H1 (cell line): ENCODE measurements around the gene NF1. TPM values are rescaled to one million over a fixed set of nuclear protein-coding genes. Genes with fewer than 3 reads are reported as not detected.

Experiments
- CTCF ChIA-PET: fragments of 300-600 bp; sonication (Branson Sonifier 250); formaldehyde crosslinking; loops from one replicate; lab custom pipeline; 2021; ENCODE audit not compliant: partially characterized antibody; lab: Charles Lee
- POLR2A ChIA-PET: fragments of 300-600 bp; sonication (Branson Sonifier 250); formaldehyde crosslinking; loops from one replicate; lab custom pipeline; 2021; ENCODE audit warnings: inconsistent platforms; ENCODE audit not compliant: partially characterized antibody; lab: Charles Lee
- DNase-seq, 2 experiments: peaks; one replicate each; pipeline versions ENCODE4 v3.0.0 to v3.0.0-alpha.2; 2010 to 2022; ENCODE audit warnings: low spot score in 2 of 2, low read depth in 1 of 2, mixed read lengths in 1 of 2
- FAIRE-seq: peaks from 2 replicates; lab custom pipeline; 2011; peaks lifted over from hg19 to GRCh38; lab: Jason Lieb, UNC
- H2AFZ ChIP-seq: 2 replicates; pipeline ENCODE4 v1.8.1; 2012; ENCODE audit warnings: low read length, inconsistent platforms
- H2AK5ac ChIP-seq: 2 replicates; pipeline ENCODE4 v1.6.1; 2013; ENCODE audit warnings: low read depth, low read length
- H2BK120ac ChIP-seq: replicated peaks from 2 replicates; pipeline ENCODE3; 2013; ENCODE audit warnings: low read depth, low read length, inconsistent platforms
- H2BK12ac ChIP-seq: 2 replicates; pipeline ENCODE4 v1.6.1; 2013; ENCODE audit warnings: low read depth, low read length
- H2BK15ac ChIP-seq: 2 replicates; pipeline ENCODE4 v1.6.1; 2013; ENCODE audit warnings: low read length
- H2BK20ac ChIP-seq: 2 replicates; pipeline ENCODE4 v1.6.1; 2013; ENCODE audit warnings: low read length
- H2BK5ac ChIP-seq: 2 replicates; pipeline ENCODE4 v1.6.1; 2013; ENCODE audit warnings: low read depth, low read length
- H3K14ac ChIP-seq: 2 replicates; pipeline ENCODE4 v1.6.1; 2013; ENCODE audit warnings: inconsistent platforms; ENCODE audit not compliant: insufficient read length
- H3K18ac ChIP-seq: 2 replicates; pipeline ENCODE4 v1.6.1; 2013; ENCODE audit warnings: low read length; ENCODE audit errors: extremely low read depth
- H3K23ac ChIP-seq: 2 replicates; pipeline ENCODE4 v1.6.1; 2013; ENCODE audit warnings: inconsistent platforms; ENCODE audit not compliant: insufficient read length
- H3K23me2 ChIP-seq: 2 replicates; pipeline ENCODE4 v1.6.1; 2013; ENCODE audit warnings: low read depth, low read length
- H3K27ac ChIP-seq: 2 replicates; pipeline ENCODE4 v1.6.1; 2011; ENCODE audit warnings: low read depth, low read length, inconsistent platforms
- H3K27me3 ChIP-seq, 4 experiments: replicated peaks in 1 of 4; 1 replicate in 1 of 4; 2 replicates in 3 of 4; pipeline versions ENCODE4 v1.6.1 to v1.8.1; 2011 to 2013; ENCODE audit warnings: low read length in 3 of 4, mild to moderate bottlenecking in 3 of 4, inconsistent platforms in 2 of 4, mixed read lengths in 2 of 4, moderate library complexity in 1 of 4; ENCODE audit not compliant: control insufficient read depth in 3 of 4, insufficient read depth in 3 of 4; ENCODE audit errors: extremely low read depth in 1 of 4
- H3K36me3 ChIP-seq, 4 experiments: 2 replicates each; pipeline versions ENCODE4 v1.6.1 to v1.8.1; 2011 to 2013; ENCODE audit warnings: mild to moderate bottlenecking in 4 of 4, low read length in 3 of 4, moderate library complexity in 2 of 4, control low read depth in 1 of 4, inconsistent platforms in 1 of 4; ENCODE audit not compliant: insufficient read depth in 4 of 4, control insufficient read depth in 2 of 4
- H3K4ac ChIP-seq: replicated peaks from 2 replicates; pipeline ENCODE3; 2013; ENCODE audit warnings: low read length, low read depth, mixed read lengths, inconsistent platforms; ENCODE audit not compliant: insufficient read length
- H3K4me1 ChIP-seq, 4 experiments: replicated peaks in 1 of 4; 1 replicate in 1 of 4; 2 replicates in 3 of 4; pipeline versions ENCODE4 v1.6.1 to v1.8.1; 2011 to 2013; ENCODE audit warnings: low read length in 3 of 4, inconsistent platforms in 2 of 4, mixed read lengths in 1 of 4; ENCODE audit not compliant: insufficient read depth in 4 of 4, control insufficient read depth in 3 of 4
- H3K4me2 ChIP-seq, 2 experiments: 2 replicates each; pipeline versions ENCODE4 v1.6.1 to v1.8.1; 2011 to 2013; ENCODE audit warnings: low read depth in 2 of 2, low read length in 2 of 2, control low read depth in 1 of 2, inconsistent platforms in 1 of 2, mild to moderate bottlenecking in 1 of 2; ENCODE audit not compliant: insufficient read depth in 1 of 2
- H3K4me3 ChIP-seq, 4 experiments: fragments of 200-600, 300-600 bp in 1 of 4; sonication (generic), shearing (Covaris generic), sonication (Bioruptor Twin) in 1 of 4; 2 replicates each; pipeline versions ENCODE4 v1.5.1 to v1.8.1; 2011 to 2016; ENCODE audit warnings: low read length in 4 of 4, low read depth in 3 of 4, control low read depth in 2 of 4, inconsistent platforms in 2 of 4, mild to moderate bottlenecking in 2 of 4, mixed read lengths in 1 of 4, moderate library complexity in 1 of 4; ENCODE audit not compliant: insufficient read depth in 2 of 4; ENCODE audit errors: extremely low read depth in 1 of 4
- H3K56ac ChIP-seq: replicated peaks from 2 replicates; pipeline ENCODE3; 2013; ENCODE audit warnings: low read depth, mild to moderate bottlenecking, mixed read lengths, low read length, inconsistent platforms; ENCODE audit not compliant: insufficient read length
- H3K79me1 ChIP-seq: 2 replicates; pipeline ENCODE4 v1.6.1; 2013; ENCODE audit warnings: low read depth, low read length, control low read depth
- H3K79me2 ChIP-seq, 2 experiments: 2 replicates each; pipeline versions ENCODE4 v1.6.1 to v1.8.1; 2012 to 2013; ENCODE audit warnings: low read length in 2 of 2, mild to moderate bottlenecking in 2 of 2, inconsistent platforms in 1 of 2; ENCODE audit not compliant: insufficient read depth in 2 of 2, control insufficient read depth in 1 of 2
- H3K9ac ChIP-seq, 4 experiments: replicated peaks in 1 of 4; 1 replicate in 1 of 4; 2 replicates in 3 of 4; pipeline versions ENCODE4 v1.6.1 to v1.8.1; 2011 to 2013; ENCODE audit warnings: low read depth in 3 of 4, low read length in 3 of 4, control low read depth in 2 of 4, mild to moderate bottlenecking in 2 of 4, moderate library complexity in 2 of 4, inconsistent platforms in 1 of 4; ENCODE audit errors: extremely low read depth in 1 of 4
- H3K9me3 ChIP-seq, 2 experiments: 2 replicates each; pipeline versions ENCODE4 v1.6.1 to v1.8.1; 2012 to 2013; ENCODE audit warnings: mild to moderate bottlenecking in 2 of 2, moderate library complexity in 2 of 2, control low read depth in 1 of 2, inconsistent platforms in 1 of 2, low read depth in 1 of 2, low read length in 1 of 2, mixed read lengths in 1 of 2; ENCODE audit not compliant: insufficient read depth in 2 of 2
- H4K20me1 ChIP-seq, 2 experiments: replicated peaks in 1 of 2; 2 replicates each; pipeline versions ENCODE3 to v1.8.1; 2011 to 2013; ENCODE audit warnings: inconsistent platforms in 2 of 2, low read length in 2 of 2, mild to moderate bottlenecking in 1 of 2; ENCODE audit not compliant: insufficient read depth in 2 of 2, control insufficient read depth in 1 of 2
- H4K5ac ChIP-seq: 2 replicates; pipeline ENCODE4 v1.6.1; 2013; ENCODE audit warnings: low read length, low read depth, mixed read lengths, inconsistent platforms; ENCODE audit not compliant: insufficient read length
- H4K8ac ChIP-seq: 2 replicates; pipeline ENCODE4 v1.8.0; 2013; ENCODE audit warnings: mild to moderate bottlenecking, moderate library complexity, low read length, inconsistent platforms; ENCODE audit not compliant: insufficient read depth; ENCODE audit errors: extremely low read depth
- H4K91ac ChIP-seq: replicated peaks from 2 replicates; pipeline ENCODE3; 2013; ENCODE audit warnings: low read length, mixed read lengths, inconsistent platforms; ENCODE audit not compliant: insufficient read length
- GTF2F1 ChIP-seq: IDR thresholded peaks from 2 replicates; pipeline ENCODE4 v1.6.1; 2012; ENCODE audit warnings: low read depth, low read length, improper control_type of control experiment, borderline replicate concordance
- MAFK ChIP-seq: IDR thresholded peaks from 2 replicates; pipeline ENCODE4 v1.6.1; 2012; ENCODE audit warnings: low read depth, mild to moderate bottlenecking, improper control_type of control experiment, low read length
- PHF8 ChIP-seq: fragments of 200-600 bp; sonication (generic); conservative IDR thresholded peaks from 2 replicates; pipeline ENCODE4 v1.7.1; 2012; ENCODE audit warnings: low read depth, mild to moderate bottlenecking, inconsistent platforms, low read length, moderate library complexity
- POLR2A ChIP-seq, 2 experiments: IDR thresholded peaks; 1 replicate in 1 of 2; 2 replicates in 1 of 2; pipeline ENCODE4 v1.6.1; 2011; ENCODE audit warnings: low read depth in 2 of 2, low read length in 2 of 2, mild to moderate bottlenecking in 2 of 2; ENCODE audit errors: control extremely low read depth in 1 of 2
- RFX5 ChIP-seq: IDR thresholded peaks from 2 replicates; pipeline ENCODE4 v1.6.1; 2011; ENCODE audit warnings: low read depth, low read length, improper control_type of control experiment, borderline replicate concordance
- polyA plus RNA-seq, 7 experiments: library from polyadenylated mRNA; depleted of rRNA in 3 of 7; stranded (reverse) in 5 of 7; unstranded in 2 of 7; fragments of >200 nt in 5 of 7; fragments of 200-250 nt in 2 of 7; gene quantifications; 1 replicate in 5 of 7; 2 replicates in 1 of 7; 4 replicates in 1 of 7; pipeline versions ENCODE4 v1.2.1 to v1.2.3, GENCODE V29; 2011 to 2013; ENCODE audit warnings: missing spikeins in 2 of 7, mixed read lengths in 2 of 7
- total RNA-seq: library from RNA; stranded (reverse); fragmentation: NEBNext Ultra II Directional; extraction: Animal tissue kit (Norgen Biotek cat#: 25700); gene quantifications from 2 replicates; pipeline ENCODE4 v1.2.1, GENCODE V29; 2021

NF1 gene
- total and polyA plus RNA-seq, 2 of the 8 experiments (the other 6 are each of a cell fraction or from before 2014, with no cell fraction given): 19.3 to 29.6 TPM

GRCh38 chr17:31231852-31232251, 137.1 kb downstream of the NF1 start:
- CTCF ChIA-PET: no interaction called here
- TF ChIP-seq RFX5: no peak
- no peak for TF ChIP-seq PHF8
- no peak for TF ChIP-seq MAFK
- no peak for TF ChIP-seq GTF2F1
- no peak for TF ChIP-seq POLR2A (IDR thresholded peaks at IDR 0.05; ENCODE audit: control extremely low read depth in 1 of 2, low read depth in 2 of 2, low read length in 2 of 2)

More at GRCh38 chr17:31231852-31232251, 137.1 kb downstream of the NF1 start:
- no peak overlapping the region for H3K56ac ChIP-seq
- POLR2A ChIA-PET: no interaction called here
- no peak for DNase-seq
- no peaks in the 10 kb centered on the region for H3K79me1 ChIP-seq
- H2BK15ac ChIP-seq: no peak overlapping the region
- H3K27me3 ChIP-seq: no peaks in the 10 kb centered on the region
- no peak overlapping the region for H4K91ac ChIP-seq
- H2BK20ac ChIP-seq: no peak overlapping the region
- no peaks in the 10 kb centered on the region for H3K23me2 ChIP-seq
- no peak overlapping the region for H3K4me3 ChIP-seq
- H3K4me2 ChIP-seq: no peak overlapping the region
- no peaks in the 10 kb centered on the region for H4K20me1 ChIP-seq
- H2BK5ac ChIP-seq: no peak overlapping the region
- no peak overlapping the region for H4K8ac ChIP-seq
- H3K4me1 ChIP-seq: no peaks in the 10 kb centered on the region
- H3K27ac ChIP-seq: no peak overlapping the region
- no peak overlapping the region for H3K23ac ChIP-seq
- no peak overlapping the region for H2BK12ac ChIP-seq
- H3K79me2 ChIP-seq: no peaks in the 10 kb centered on the region
- H4K5ac ChIP-seq: no peak overlapping the region
- no peak overlapping the region for H3K9ac ChIP-seq
- H3K18ac ChIP-seq: no peak overlapping the region
- no peak overlapping the region for H3K4ac ChIP-seq
- no peak overlapping the region for H2AK5ac ChIP-seq
- H2AFZ ChIP-seq: no peak overlapping the region
- H2BK120ac ChIP-seq: no peak overlapping the region
- H3K36me3 ChIP-seq: peaks cover 3 to 38% (median 18%) of the 10 kb centered on the region in 4 experiments; a peak in 7 of 8 replicates
- no peak overlapping the region for H3K14ac ChIP-seq
- no peak for FAIRE-seq
- no peaks in the 10 kb centered on the region for H3K9me3 ChIP-seq
